Fibroblast of villous mesenchyme (primary cell): ENCODE measurements around the gene C16orf92. TPM values are rescaled to one million over a fixed set of nuclear protein-coding genes. Genes with fewer than 3 reads are reported as not detected.

Experiments
- DNase-seq: peaks from one replicate; pipeline ENCODE4 v3.0.0-alpha.2; 2010; ENCODE audit warnings: low read depth
- H3K4me3 ChIP-seq: 2 replicates; pipeline ENCODE4 v1.5.1; 2011; ENCODE audit warnings: low read depth, mild to moderate bottlenecking, low read length
- total RNA-seq: library from RNA; depleted of rRNA; stranded (reverse); fragments of >200 nt; gene quantifications from 2 replicates; pipeline ENCODE4 v1.2.3, GENCODE V29; 2012
- TF ChIP-seq, protein P1 (sequence below): IDR thresholded peaks from 2 replicates; pipeline ENCODE4 v1.5.1; 2012; ENCODE audit warnings: low read depth, mild to moderate bottlenecking, low read length; ENCODE audit not compliant: insufficient read depth

The C16orf92 gene
- total RNA-seq, 1 donor, result not detected

DNA sequence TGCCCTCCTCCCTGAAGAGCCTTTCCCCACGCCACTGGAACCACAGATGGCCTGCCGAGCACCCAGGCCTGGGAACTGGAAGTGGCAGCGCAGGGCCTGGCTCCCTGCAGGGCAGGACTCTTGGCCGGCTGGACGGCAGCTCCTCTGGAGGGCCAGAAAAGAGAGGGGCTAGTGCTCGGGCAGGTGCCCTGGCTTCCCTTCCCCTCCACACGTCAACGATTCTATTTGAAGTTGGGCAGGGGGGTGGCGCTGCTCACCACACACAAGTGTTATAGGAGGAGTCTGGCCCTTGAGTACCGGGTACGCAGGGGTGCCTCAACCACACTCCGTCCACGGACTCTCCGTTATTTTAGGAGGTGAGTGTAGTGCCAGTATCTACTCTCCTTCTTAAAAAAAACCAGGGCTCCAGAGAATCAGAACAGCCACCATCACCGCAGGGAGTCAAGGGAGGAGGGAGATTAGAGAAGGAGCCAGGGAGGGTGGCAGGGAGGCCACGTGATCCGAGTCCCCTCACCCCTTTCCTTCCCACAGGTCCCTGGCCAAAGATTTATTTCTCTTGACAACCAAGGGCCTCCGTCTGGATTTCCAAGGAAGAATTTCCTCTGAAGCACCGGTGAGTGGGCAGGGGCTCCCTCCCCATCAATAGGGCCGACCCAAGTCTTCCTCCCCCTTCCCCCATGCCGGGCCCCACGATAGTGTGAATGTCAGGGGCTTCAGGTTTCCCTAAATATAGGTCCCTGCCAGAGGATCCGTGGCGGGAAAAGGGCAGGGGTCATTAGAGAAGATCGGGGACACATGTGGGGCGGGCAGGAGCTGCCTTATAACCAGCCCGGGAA is 41.1 kb downstream of the C16orf92 start:
- peak; percentile 44 for DNase-seq
- TF ChIP-seq, protein P1, sequence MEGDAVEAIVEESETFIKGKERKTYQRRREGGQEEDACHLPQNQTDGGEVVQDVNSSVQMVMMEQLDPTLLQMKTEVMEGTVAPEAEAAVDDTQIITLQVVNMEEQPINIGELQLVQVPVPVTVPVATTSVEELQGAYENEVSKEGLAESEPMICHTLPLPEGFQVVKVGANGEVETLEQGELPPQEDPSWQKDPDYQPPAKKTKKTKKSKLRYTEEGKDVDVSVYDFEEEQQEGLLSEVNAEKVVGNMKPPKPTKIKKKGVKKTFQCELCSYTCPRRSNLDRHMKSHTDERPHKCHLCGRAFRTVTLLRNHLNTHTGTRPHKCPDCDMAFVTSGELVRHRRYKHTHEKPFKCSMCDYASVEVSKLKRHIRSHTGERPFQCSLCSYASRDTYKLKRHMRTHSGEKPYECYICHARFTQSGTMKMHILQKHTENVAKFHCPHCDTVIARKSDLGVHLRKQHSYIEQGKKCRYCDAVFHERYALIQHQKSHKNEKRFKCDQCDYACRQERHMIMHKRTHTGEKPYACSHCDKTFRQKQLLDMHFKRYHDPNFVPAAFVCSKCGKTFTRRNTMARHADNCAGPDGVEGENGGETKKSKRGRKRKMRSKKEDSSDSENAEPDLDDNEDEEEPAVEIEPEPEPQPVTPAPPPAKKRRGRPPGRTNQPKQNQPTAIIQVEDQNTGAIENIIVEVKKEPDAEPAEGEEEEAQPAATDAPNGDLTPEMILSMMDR, result no peak
- peak overlapping the region; percentile 92 for H3K4me3 ChIP-seq

DNA sequence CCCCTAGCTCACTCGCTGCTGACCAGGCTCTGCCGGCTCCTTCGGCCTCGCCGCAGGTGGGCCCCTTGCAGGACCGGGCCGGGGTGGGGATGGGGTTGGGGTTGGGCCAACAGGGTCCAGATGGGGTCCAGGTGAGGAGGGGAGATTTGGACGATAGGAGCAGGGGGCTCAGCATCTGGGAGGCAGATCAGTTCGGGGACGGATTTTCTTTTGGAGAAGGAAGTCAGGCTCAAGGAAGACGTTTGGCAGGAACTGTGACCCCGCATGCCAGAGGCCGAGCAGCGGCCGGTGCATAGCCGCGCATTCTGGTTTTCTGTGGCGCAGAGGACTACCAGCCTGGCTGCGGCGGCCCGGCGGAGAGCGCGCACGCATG is 41.7 kb downstream of the C16orf92 start:
- DNase-seq, result no peak
- TF ChIP-seq, protein P1, result no peak
- peak overlapping the region; percentile 92 for H3K4me3 ChIP-seq

DNA sequence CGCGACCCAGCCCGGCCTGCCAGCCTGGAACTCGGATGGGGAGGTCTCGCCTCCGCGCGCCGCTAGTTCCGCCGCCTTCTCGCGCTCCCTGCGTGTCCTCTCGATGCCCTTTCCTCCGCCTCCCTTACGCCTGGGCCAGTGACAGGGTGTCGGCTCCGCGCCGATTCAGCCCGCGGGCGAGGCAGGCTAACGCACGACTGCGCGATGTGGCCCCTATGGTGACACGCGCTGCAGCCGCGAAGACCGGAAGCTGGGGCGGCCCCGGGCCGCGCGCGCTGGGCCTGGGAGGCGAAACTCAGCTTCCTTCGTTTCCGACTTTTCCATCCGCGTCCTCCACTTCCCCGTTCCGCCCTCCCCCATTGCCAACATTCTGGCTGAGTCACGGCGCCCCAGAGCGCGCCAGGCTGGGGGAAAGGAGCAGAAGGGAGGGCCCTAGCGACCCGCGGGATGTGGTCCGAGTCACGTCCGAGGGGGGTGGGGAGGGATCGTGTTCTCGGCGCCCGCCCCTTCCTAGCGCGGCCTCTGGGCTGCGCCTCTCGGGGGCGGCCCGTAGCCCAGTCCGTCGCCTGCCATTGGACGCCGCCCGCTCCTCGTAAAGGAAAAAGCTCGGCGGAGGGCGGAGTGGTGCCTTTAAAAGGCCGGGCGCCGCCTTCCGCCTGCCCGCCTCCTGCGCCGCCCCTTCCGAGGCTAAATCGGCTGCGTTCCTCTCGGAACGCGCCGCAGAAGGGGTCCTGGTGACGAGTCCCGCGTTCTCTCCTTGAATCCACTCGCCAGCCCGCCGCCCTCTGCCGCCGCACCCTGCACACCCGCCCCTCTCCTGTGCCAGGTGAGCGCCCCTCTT is 42.3 kb downstream of the C16orf92 start, which contains the start of gene ALDOA:
TSS of gene ALDOA (plus strand) at position 659 of the 841 bp plus-strand sequence. CDS start 1,138 bp downstream, outside the sequence.
- TF ChIP-seq, protein P1, result no peak
- peak; percentile 99 for DNase-seq
- peak within 1 kb of the TSS; percentile 92 for H3K4me3 ChIP-seq

DNA sequence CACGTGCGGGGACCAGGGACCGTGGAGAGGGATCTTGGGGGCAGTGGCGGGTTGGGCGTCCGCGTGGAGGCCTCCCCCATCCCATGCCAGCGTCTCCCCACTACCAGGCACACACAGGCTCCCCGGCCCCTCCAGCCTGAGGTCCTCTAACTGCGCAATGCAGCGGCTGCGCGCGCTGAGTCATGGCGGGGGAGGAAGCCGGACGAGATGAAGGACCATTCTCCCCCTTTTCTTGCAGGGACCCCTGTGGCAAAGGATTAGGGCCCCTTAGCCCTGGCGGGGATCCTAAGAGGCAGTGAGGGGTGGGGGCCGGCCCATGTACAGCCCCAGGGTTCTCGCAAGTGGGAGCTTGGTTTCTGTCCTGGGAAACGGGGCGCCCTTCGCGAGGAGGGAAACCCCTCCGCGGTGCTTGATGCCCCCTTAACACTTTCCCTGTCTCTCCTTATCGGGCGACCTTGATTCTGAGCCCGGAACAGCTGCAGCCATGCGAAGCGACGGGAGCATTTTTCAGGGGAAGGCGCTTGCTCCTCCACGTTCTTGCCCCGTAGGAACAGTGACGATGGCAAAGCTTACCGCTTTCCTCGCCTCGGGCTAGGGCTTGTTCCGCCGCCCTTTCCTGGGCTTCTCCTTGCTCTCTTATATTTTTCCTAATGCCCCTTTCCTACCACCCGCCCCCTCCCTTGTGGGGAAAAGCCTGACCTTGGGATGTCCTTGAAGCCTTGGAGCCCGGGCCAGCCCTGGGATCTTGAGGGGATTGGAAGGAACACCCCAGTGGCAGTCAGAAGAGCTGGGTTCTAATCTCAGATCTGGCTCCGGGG is 43.2 kb downstream of the C16orf92 start:
- peak overlapping the region; percentile 92 for H3K4me3 ChIP-seq
- TF ChIP-seq, protein P1, result no peak
- DNase-seq, result peak; percentile 79

DNA sequence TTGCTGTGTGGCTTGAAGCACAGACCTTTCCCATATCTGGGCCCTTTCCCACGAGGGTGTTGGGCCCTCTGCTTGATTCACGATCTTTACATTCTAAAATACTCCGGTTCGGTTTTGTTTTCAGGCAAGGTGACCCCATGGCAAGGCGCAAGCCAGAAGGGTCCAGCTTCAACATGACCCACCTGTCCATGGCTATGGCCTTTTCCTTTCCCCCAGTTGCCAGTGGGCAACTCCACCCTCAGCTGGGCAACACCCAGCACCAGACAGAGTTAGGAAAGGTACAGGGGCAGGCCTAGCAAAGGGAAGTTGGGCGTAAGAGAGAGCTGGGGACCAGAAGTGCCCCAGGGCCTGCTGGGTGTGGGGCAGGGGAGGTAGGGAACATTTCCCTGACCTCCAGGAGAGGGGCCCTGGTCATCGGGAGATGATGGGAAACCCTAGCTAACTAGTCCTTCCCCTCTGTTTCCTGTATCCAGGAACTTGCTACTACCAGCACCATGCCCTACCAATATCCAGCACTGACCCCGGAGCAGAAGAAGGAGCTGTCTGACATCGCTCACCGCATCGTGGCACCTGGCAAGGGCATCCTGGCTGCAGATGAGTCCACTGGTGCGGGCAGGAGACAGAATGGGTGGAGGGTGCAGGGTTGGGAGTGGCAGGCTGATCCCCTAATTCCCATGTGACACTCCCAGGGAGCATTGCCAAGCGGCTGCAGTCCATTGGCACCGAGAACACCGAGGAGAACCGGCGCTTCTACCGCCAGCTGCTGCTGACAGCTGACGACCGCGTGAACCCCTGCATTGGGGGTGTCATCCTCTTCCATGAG is 44.0 kb downstream of the C16orf92 start:
- H3K4me3 ChIP-seq, result peak overlapping the region; percentile 92
- DNase-seq, result no peak
- TF ChIP-seq, protein P1, result no peak
